GM15510 (cell line): Measurements from ENCODE around the gene UBA52.

Experiments used
- POLR2A ChIP-seq: IDR thresholded peaks from 3 replicates; pipeline ENCODE4 v1.6.1; 2011; ENCODE audit warnings: borderline replicate concordance; ENCODE audit not compliant: insufficient read length; ENCODE audit errors: extremely low read depth

The UBA52 gene

DNA sequence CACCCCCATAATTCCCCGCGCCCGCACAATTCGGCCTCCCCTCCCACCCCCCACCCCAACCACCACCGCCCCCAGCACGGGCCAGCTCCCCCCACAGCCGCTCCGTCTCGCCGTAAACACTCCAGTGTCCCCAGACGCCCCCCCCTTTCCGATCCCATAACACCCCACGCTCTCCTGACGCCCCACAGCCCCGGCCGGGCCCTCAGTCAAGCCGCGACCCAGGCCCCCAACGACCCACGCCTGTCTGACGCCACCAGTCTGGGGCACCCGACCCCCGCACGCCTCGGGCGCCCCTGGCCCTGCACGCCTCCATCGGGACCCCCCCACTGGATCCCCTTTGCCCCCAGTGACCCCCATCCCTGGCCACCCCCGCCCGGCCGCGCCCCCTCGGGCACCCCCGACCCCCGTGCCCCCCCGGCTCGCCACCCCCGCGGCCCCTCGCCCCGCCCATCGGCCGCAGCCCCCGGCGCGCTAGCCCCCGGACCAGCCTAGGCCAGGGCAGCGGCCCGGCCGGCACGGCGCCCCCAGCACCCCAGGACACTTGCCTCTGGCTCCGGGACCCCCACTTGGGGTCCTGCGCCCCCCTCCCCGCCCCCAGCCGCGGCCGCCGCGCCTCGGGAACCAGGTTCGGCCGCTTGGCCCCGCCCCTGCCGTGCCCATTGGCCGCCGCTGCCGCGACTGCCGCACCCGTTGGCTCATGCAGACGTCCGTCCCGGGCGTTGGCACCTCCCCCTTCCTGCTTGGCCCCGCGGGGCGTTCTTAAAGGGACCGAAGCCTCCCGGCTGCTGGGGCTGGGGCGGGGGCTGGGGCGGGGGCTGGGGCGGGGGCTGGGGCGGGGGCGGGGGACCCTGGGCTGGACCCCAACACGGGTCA, 28.5 kb upstream of the UBA52 start, which contains the start of gene FKBP8:
Gene FKBP8, minus strand, starts transcription at position 633 of the 873 bp plus-strand sequence. CDS start 1,603 bp downstream, outside the sequence.
- TF ChIP-seq POLR2A: no peak

DNA sequence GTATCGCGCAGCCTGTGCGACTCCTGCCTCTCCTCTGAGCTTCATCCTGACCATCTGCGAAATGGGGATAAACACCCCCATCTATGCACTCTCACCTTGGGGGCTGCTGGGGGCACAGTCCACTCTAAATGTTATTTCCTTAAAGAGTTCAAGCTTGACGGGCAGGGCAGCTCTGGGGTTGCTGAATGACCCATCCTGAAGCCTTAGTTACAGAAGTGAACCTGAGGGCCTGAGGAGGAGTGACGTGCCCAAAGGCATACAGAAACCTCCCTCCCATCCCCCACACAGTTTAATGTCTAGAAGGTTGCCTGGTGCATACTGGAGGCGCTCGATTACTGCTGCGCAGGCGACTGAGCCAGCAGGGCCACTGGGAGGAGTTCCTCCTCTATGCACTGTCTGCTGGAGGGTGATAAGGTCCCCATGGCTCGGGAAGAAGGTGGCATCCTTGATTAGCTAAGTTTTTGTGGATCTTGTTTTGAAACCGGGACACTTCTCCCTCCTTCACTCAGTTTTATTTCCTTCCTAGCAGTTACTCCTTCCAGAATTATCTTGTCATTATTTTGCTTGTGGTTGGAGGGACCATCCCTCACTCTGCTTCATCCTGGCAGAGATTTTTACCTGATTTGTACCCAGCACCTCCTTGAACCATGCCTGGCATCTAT, 27.7 kb upstream of the UBA52 start:
- TF ChIP-seq POLR2A: peak; percentile 35

DNA sequence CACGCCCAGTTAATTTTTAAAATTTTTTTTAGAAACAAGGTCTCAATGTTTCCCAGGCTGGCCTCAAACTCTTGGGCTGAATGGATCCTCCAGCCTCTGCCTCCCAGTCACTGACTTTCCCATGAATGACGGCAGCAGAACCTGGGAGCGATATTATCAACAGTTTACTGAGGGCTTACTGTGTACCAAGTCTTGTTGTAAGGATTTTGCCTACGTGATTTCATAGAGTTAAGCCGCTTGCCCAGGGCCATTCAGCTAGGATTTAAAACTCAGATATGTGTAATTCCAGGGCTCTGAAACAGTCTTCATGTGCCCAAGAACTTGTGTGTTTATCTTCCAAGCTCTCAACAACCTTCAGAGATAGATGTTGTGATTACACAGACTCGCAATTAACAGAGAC, 20.0 kb upstream of the UBA52 start:
- TF ChIP-seq POLR2A: no peak

DNA sequence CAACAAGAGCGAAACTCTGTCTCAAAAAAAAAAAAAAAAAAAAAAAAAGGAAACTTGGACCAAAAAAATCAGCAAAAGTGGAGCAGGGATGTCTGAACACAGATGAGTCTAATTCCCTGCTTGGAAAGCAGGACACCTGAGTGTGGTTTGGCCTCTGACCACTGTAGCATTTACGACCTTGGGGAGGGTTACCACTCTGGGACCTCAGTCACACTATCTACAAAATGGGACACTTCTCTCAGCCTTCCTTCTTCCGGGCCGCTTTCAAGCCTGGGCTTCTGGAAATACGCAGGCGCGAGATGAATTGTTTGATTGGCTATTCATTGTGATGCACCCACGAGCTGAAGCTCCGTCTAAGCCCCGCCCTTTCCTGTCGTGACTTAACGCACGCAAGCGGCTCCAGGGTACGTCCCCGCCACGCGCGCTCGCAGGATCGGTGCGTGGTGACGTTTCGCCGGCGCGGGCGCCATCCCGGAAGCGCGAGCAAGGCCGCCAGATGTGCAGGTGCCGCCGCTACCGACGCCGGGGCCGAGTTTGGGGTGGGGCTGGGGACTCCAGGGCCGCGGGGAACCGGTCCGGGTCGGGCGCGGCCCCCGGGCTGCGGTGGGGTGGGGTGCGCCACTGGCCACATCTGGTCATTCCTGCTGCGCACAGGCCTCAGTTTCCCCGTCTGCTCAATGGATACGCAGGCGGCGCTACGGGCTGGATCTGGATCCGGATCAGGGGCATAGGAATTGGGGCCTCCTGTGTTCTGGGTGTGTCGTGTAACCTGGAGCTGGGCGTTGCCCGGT, 14.1 kb upstream of the UBA52 start, which contains the start of gene KXD1:
Gene KXD1, plus strand, starts transcription at position 460 of the 791 bp plus-strand sequence. CDS start 4,187 bp downstream, outside the sequence.
- peak; percentile 85 for TF ChIP-seq POLR2A

DNA sequence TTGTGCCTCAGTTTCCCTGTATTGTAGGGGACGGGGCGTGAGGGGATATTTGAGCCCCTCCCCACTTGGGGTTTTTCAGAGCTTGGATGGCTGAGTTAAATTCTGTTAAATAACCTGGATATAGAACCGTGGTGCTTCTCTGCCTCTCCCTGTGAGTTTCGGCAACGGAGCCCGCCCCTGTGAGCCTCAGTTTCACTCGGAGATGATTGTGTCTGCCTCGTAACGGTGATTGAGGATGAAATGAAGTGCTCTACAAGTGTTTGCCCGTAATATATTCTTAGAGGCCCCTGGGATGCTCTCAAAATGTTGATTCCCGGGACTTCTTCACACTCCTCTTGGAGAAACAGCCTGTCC, 13.5 kb upstream of the UBA52 start:
- no peak for TF ChIP-seq POLR2A

DNA sequence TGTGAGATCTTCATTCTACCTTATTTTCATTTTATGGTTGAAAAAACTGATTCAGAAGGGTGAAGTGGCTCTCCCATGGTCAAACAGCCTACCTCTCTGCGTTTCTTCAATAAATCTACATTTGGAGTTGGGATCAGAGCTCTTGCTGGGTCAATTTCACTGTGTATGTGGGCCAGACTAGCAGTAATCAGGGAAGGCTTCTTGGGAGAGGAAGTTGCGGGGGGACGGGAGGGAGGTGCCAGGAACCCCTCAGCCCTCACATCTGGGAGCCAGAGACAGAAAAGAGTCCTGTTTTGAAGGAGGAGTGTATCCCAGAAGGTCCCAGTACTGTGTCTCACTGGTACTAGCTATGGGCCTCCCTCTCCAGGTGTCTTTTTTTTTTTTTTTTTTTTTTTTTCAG, 13.1 kb upstream of the UBA52 start:
- no peak for TF ChIP-seq POLR2A

DNA sequence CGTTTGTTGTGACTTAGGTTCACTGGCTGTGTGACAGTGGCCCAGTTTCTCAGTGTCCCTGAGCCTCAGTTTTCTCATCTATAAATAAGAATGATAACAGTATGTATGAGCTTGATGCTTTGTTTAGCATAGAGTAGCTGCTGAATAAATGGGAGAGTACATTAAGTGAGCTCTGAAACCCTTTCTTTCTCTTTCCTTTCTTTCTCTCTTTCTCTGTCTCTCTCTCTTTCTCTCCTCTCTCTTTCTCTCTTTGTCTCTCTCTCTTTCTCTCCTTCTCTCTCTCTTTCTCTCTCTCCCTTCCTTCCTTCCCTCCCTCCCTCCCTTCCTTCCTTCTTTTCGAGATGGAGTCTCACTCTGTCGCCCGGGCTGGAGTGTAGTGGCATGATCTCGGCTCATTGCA, 12.0 kb upstream of the UBA52 start:
- no peak for TF ChIP-seq POLR2A

DNA sequence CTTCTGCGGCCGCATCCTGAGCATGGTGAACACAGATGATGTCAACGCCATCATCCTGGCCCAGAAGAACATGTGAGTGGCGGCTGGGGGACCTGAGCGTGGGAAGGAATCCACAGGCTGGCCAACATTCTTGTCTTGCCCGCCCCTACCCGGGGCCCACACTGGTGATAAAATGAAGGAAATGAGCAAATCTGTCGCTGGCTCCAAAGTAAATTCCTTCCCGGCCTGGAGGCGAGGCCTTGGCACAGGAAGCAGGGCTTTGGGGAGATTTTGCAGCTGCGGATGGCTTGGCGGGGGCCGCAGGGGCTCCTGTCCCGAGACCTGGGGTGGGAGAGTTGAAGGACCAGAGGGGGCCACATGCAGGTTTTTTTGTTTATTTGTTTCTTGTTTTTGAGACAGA, 9.6 kb upstream of the UBA52 start:
- TF ChIP-seq POLR2A: no peak

DNA sequence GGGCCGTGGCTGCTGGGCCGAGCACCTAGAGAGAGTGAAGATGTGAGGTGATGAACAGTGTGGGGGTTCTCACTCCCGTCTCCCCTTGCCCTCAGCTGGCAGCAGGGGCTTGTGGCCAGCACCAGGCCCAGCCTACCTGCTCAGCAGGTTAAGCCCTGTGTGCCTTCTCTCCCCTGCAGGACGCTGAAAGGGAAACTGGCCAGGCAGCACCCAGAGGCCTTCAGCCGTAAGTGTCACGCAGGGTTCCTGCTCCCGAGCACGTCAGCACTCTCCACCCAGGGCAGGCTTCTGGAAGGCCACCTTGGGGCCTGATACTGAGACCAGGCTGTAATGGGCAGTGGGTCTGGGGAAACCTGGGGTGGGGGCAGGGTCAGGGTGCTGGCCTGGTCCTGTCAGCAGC, 4.7 kb upstream of the UBA52 start:
- no peak for TF ChIP-seq POLR2A

DNA sequence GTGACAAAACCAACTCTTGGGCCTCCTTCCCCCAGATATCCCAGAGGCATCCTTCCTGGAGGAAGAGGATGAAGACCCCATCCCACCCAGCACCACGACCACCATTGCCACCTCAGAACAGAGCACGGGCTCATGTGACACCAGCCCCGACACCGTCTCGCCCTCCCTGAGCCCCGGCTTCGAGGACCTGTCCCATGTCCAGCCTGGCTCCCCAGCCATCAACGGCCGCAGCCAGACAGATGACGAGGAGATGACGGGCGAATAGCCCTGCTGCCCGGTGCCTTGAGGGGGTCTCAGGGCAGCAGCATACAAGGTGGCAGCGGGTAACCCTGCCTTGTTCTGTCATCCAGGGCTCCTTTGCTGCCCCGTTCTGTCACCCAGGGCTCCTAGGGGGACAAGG, 3.3 kb upstream of the UBA52 start:
- no peak for TF ChIP-seq POLR2A

DNA sequence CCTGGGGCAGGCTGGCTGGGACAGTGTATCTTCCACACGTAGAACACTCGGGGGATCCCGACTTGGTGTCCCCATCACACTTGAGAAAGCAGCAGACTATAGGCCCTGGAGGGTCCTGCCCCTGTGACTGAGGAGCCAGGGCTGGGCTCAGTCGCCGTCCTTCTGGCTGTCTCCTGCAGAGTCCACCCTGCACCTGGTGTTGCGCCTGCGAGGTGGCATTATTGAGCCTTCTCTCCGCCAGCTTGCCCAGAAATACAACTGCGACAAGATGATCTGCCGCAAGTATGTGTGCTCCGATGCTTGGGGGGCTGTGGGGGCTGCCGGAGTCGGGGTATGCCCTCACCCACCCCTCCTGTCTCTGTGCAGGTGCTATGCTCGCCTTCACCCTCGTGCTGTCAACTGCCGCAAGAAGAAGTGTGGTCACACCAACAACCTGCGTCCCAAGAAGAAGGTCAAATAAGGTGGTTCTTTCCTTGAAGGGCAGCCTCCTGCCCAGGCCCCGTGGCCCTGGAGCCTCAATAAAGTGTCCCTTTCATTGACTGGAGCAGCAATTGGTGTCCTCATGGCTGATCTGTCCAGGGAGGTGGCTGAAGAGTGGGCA, 3.1 kb downstream of the UBA52 start:
- no peak for TF ChIP-seq POLR2A

DNA sequence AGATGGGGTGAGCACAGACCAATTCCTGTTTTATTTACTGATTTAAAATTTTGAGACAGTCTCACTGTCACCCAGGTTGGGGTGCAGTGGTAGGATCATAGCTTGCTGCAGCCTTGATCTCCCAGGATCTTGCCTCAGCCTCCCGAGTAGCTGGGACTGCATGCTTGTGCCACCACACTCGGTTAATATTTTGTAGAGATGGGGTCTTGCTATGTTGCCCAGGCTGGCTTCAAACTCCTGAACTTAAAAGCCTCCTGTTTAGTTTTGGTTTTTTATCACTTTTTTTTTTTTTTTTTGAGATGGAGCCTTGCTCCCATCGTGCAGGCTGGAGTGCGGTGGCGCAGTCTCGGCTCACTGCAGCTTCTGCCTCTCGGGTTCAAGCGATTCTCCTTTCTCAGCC, 4.7 kb downstream of the UBA52 start:
- TF ChIP-seq POLR2A: no peak

DNA sequence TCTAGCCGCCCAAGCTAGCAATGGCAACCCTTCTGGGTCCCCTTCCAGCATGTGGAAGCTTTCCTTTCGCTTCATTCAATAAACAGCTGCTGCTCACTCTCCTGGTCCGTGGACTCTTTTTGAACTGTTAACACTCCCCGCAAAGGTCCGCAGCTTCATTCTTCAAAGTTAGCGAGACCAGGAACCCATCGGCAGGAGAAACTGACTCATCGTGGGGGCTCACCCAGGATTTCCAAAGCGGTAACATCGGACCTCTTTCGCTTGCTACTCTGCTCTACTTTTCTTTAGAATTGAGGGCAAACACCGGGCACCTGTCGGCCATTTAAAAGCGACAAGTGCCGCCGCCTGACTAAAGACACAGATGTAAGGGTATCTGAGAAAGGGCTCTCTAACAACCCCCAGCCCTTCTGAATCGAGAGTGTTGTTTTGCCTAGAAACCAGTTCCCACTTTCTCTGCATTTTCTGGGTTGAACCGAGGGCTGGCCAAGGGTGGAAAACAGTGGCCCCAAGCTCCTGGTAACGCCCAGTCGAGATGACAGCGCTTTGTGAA, 5.8 kb downstream of the UBA52 start:
- TF ChIP-seq POLR2A: no peak

DNA sequence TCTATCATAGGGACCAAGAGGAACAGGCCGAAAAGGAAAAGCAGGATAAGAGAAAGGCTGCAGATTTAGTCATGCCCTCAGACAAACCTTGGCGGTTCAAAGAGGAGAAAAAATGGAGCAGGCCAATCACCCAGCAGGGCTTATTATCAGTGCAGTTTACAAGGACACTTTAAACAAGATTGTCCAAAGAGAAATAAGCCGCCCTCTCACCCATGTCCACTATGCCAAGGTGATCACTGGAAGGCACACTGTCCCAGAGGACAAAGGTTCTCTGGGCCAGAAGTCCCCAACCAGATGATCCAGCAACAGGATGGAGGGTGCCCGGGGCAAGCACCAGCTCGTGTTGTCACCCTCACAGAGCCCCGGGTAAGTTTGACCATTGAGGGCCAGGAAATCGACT, 8.7 kb downstream of the UBA52 start:
- no peak for TF ChIP-seq POLR2A
